ENCODE data around the gene CD164L2. TPM values are rescaled to one million over a fixed set of nuclear protein-coding genes. Genes with fewer than 3 reads are reported as not detected.

CD164L2 gene
- total RNA-seq, 2 experiments from 2014 or later, result not detected

DNA sequence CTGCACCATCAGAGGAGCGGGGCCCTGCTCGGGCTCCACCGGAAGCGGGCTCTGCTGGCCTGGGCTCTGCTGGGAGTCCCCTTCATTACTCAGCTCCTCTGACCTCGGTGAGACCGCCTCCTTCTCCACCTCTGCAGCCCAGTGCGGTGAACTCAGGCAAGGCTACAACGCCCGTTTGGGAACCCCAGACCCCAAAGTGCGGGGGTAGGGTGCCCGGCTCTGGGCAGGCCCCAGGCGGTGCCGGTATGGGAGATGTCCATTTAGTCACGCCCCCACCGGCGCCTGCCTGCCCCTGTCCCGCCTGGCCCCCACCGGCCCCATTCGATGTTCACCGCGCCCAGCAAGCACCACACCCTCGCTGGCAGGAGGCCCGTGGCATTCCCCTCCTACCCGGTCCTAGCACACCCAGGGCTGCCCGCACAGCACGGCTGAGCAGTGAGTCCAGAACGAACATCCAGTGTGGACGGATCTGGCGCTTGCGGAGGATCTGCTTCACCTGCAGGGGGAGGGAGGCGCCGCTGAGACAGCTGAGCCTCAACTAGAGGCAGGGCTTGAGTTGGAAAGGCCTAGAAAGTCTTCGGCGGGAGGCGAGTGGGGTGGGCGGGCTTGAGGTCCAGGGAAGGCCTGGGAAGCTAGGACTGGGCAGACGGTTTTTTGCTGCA is 26.4 kb downstream of the CD164L2 start:
- Mint-ChIP-seq H3K27me3 (no peaks in the 10 kb centered on the region), H3K27ac (peak overlapping the region; percentile 75), H3K4me3 (peak overlapping the region; percentile 83), H3K9me3 (no peaks in the 10 kb centered on the region), H3K4me1 (ENCODE audit: low read depth) (peaks cover 47% of the 10 kb centered on the region), H3K36me3 (ENCODE audit: low read depth) (peaks cover 5% of the 10 kb centered on the region)
- POLR2A ChIA-PET, result interaction anchor here (0.6 to 5.0 kb wide), 12 partner anchors 8 to 1290 kb away, joined by 3 to 56 read pairs (median 4); partner anchors contain the start of genes AHDC1, MAP3K6, SYTL1 and TMEM222
- Histone ChIP-seq H3K4me3 (ENCODE audit: low read length) (peak overlapping the region; percentile 57), H3K4me1 (ENCODE audit: insufficient read depth, low read length) (peaks cover 61% of the 10 kb centered on the region), H3K27me3 (ENCODE audit: control insufficient read depth in 1 of 2, insufficient read depth in 2 of 2, low read length in 2 of 2) (no peaks in the 10 kb centered on the region), H3K9me3 (ENCODE audit: control insufficient read depth in 1 of 2, insufficient read depth in 1 of 2, low read length in 2 of 2) (no peaks in the 10 kb centered on the region), H3K36me3 (ENCODE audit: insufficient read depth, low read length) (peaks cover 6% of the 10 kb centered on the region), H3K27ac (ENCODE audit: low read depth in 1 of 2, low read length in 2 of 2) (peak overlapping the region; percentile 22 to 31)
- no peak for ATAC-seq (ENCODE audit: poor library complexity)
- intact Hi-C loops (cut with DNase I, micrococcal nuclease), result loop anchor here (1.0 to 2.0 kb wide), 4 partner anchors 14 to 39 kb away; partner anchors contain the start of genes GPR3 (in 1 of the 2) and SYTL1 (in 1 of the 2)
- DNase-seq, result peak in 8 of 14 experiments; percentile 10 to 77 (median 56)
- CTCF ChIA-PET, result interaction anchor here (0.5 to 3.4 kb wide), 17 partner anchors 8 to 895 kb away, joined by 3 to 33 read pairs (median 5); partner anchors contain the start of genes CD164L2, MAP3K6, SLC9A1 and SYTL1
- TF ChIP-seq, protein P1, sequence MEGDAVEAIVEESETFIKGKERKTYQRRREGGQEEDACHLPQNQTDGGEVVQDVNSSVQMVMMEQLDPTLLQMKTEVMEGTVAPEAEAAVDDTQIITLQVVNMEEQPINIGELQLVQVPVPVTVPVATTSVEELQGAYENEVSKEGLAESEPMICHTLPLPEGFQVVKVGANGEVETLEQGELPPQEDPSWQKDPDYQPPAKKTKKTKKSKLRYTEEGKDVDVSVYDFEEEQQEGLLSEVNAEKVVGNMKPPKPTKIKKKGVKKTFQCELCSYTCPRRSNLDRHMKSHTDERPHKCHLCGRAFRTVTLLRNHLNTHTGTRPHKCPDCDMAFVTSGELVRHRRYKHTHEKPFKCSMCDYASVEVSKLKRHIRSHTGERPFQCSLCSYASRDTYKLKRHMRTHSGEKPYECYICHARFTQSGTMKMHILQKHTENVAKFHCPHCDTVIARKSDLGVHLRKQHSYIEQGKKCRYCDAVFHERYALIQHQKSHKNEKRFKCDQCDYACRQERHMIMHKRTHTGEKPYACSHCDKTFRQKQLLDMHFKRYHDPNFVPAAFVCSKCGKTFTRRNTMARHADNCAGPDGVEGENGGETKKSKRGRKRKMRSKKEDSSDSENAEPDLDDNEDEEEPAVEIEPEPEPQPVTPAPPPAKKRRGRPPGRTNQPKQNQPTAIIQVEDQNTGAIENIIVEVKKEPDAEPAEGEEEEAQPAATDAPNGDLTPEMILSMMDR (IDR thresholded peaks at IDR 0.05), result no peak

DNA sequence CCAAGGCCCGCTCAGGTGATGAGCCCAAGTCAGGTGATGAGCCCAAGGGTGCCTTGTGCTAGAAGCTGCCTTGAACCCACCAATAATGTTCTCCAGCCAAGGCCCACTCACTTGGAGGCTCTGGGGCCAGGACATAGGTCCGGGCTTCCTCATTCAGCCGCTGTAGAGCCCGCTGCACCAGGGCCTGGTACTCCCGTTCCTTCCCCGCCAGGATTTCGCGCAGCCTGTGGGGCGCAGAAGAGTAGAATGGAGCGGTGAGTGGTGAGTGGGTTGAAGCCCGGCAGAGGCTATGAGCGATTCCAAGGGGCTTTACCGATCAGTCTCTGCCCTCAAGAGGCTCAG is 26.9 kb downstream of the CD164L2 start:
- Histone ChIP-seq H3K27ac (ENCODE audit: low read depth in 1 of 2, low read length in 2 of 2) (peak overlapping the region in 1 of 2 donors; percentile 22), H3K4me3 (ENCODE audit: low read length) (peak overlapping the region; percentile 57), H3K9me3 (ENCODE audit: control insufficient read depth in 1 of 2, insufficient read depth in 1 of 2, low read length in 2 of 2) (no peaks in the 10 kb centered on the region), H3K36me3 (ENCODE audit: insufficient read depth, low read length) (peaks cover 11% of the 10 kb centered on the region), H3K27me3 (ENCODE audit: control insufficient read depth in 1 of 2, insufficient read depth in 2 of 2, low read length in 2 of 2) (no peaks in the 10 kb centered on the region), H3K4me1 (ENCODE audit: insufficient read depth, low read length) (peaks cover 61% of the 10 kb centered on the region)
- no peak for ATAC-seq (ENCODE audit: poor library complexity)
- Mint-ChIP-seq H3K4me3 (peak overlapping the region; percentile 65), H3K36me3 (ENCODE audit: low read depth) (peaks cover 9% of the 10 kb centered on the region), H3K27me3 (no peaks in the 10 kb centered on the region), H3K27ac (peak overlapping the region; percentile 75), H3K9me3 (no peaks in the 10 kb centered on the region), H3K4me1 (ENCODE audit: low read depth) (peaks cover 47% of the 10 kb centered on the region)
- POLR2A ChIA-PET, result interaction anchor here (0.6 to 5.0 kb wide), 5 partner anchors 10 to 733 kb away, joined by 3 to 56 read pairs (median 13); partner anchors contain the start of genes MAP3K6 and SYTL1
- TF ChIP-seq, protein P1 (IDR thresholded peaks at IDR 0.05), result no peak
- CTCF ChIA-PET, result interaction anchor here (2.1 to 3.4 kb wide), 4 partner anchors 10 to 39 kb away, joined by 12 to 33 read pairs (median 24); partner anchors contain the start of genes MAP3K6 and SYTL1
- no peak for DNase-seq
- intact Hi-C loops (cut with DNase I, micrococcal nuclease), result loop anchor here in 1 of 2 experiments (2.0 kb wide), 1 partner anchor 13 kb away; the partner anchor contains the start of gene SYTL1

DNA sequence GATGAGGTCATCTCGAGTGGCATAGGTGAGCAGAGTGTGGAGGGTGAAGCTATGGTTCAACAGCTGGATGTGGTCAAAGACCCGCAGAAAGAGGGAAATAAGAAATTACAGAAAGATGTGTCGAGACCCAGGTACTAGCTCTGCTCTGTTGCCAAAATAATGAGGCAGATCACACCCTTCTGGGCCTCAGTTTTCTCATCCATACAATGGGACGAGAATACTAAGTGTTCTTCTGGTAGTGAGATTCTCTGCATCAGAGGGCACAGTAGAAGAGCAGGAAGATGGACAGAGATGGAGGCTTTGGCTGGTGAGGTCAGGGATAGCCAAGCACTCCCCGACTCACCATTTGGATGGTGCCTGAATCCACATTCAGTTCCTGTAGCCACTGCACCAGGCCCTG is 27.4 kb downstream of the CD164L2 start:
- TF ChIP-seq, protein P1 (IDR thresholded peaks at IDR 0.05), result no peak
- ChIA-PET POLR2A (interaction anchor here (0.6 to 5.0 kb wide), 4 partner anchors 10 to 732 kb away, joined by 3 to 56 read pairs (median 22); partner anchors contain the start of genes MAP3K6 and SYTL1), CTCF (interaction anchor here (0.8 to 3.4 kb wide), 3 partner anchors 11 to 59 kb away, joined by 3 to 33 read pairs (median 18); partner anchors contain the start of gene MAP3K6)
- ATAC-seq (ENCODE audit: poor library complexity) (no peak), DNase-seq (no peak)
- peaks cover 46% of the 10 kb centered on the region for H3K4me1 Mint-ChIP-seq (ENCODE audit: low read depth)
- peak overlapping the region; percentile 65 for H3K4me3 Mint-ChIP-seq
- peak overlapping the region; percentile 75 for H3K27ac Mint-ChIP-seq
- no peaks in the 10 kb centered on the region for H3K27me3 ChIP-seq (ENCODE audit: control insufficient read depth in 1 of 2, insufficient read depth in 2 of 2, low read length in 2 of 2)
- no peak overlapping the region for H3K27ac ChIP-seq (ENCODE audit: low read depth in 1 of 2, low read length in 2 of 2)
- no peaks in the 10 kb centered on the region for H3K9me3 ChIP-seq (ENCODE audit: control insufficient read depth in 1 of 2, insufficient read depth in 1 of 2, low read length in 2 of 2)
- H3K9me3 Mint-ChIP-seq, result no peaks in the 10 kb centered on the region
- H3K4me3 ChIP-seq (ENCODE audit: low read length), result no peak overlapping the region
- intact Hi-C loops (cut with DNase I, micrococcal nuclease), result loop anchor here in 1 of 2 experiments (2.0 kb wide), 1 partner anchor 13 kb away; the partner anchor contains the start of gene SYTL1
- no peaks in the 10 kb centered on the region for H3K27me3 Mint-ChIP-seq
- peaks cover 56% of the 10 kb centered on the region for H3K4me1 ChIP-seq (ENCODE audit: insufficient read depth, low read length)
- H3K36me3 Mint-ChIP-seq (ENCODE audit: low read depth), result peaks cover 9% of the 10 kb centered on the region
- H3K36me3 ChIP-seq (ENCODE audit: insufficient read depth, low read length), result peaks cover 16% of the 10 kb centered on the region
